Sigmoid colon (tissue), 4 donors: Measurements from ENCODE around the gene IQGAP2.

Experiments used
- CTCF ChIP-seq, 4 experiments: fragments of 450-650 bp in 3 of 4; fragments of 200-600 bp in 1 of 4; IDR thresholded peaks; one replicate each; pipeline ENCODE4 v1.5.1; 2016 to 2019; ENCODE audit warnings: antibody characterized with exemption in 4 of 4, mild to moderate bottlenecking in 3 of 4, moderate library complexity in 2 of 4
- EP300 ChIP-seq, 4 donors: sonication (generic); formaldehyde crosslinking; IDR thresholded peaks; one replicate each; pipeline ENCODE4 v1.6.1; 2017; ENCODE audit warnings: antibody characterized with exemption in 4 of 4
- POLR2A ChIP-seq, 2 donors: fragments of 450-650 bp; IDR thresholded peaks; one replicate each; pipeline ENCODE4 v1.6.1; 2016; ENCODE audit warnings: antibody characterized with exemption in 2 of 2, mild to moderate bottlenecking in 2 of 2, moderate library complexity in 2 of 2

DNA sequence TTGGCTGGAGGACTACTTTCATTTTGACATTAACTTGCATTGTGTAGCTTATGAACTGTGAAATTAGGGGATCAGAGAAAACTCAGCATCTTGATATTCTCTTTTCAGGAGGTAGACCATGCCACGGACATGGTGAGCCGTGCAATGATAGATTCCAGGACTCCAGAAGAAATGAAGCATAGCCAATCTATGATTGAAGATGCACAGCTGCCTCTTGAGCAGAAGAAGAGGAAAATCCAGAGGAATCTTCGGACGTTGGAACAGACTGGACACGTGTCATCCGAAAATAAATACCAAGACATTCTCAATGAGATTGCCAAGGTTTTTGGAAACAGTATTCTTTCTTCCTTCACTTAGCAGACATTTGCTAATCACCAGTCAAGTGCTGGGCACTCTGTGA lies 292.3 kb downstream of the IQGAP2 start:
- no peak for TF ChIP-seq POLR2A (IDR thresholded peaks at IDR 0.05)
- no peak for TF ChIP-seq EP300 (IDR thresholded peaks at IDR 0.05)
- no peak for TF ChIP-seq CTCF (IDR thresholded peaks at IDR 0.05)
